ENCODE results near the gene CBS. TPM values are rescaled to one million over a fixed set of nuclear protein-coding genes. Genes with fewer than 3 reads are reported as not detected.

The CBS gene
- polyA plus RNA-seq, 2 of the 4 experiments (the other 2 are of a cell fraction) = 13.7 to 38.3 TPM

- ATAC-seq = no peak
- no peaks in the 10 kb centered on the region for H3K9me3 ChIP-seq
- FAIRE-seq = no peak
- H3K4me3 ChIP-seq = no peak overlapping the region
- H3K4me1 ChIP-seq = no peaks in the 10 kb centered on the region
- ChIA-PET POLR2A (no interaction called here), CTCF (no interaction called here)
- DNase-seq (ENCODE audit: low read depth in 1 of 2, low spot score in 1 of 2) = no peak
- H3K27ac ChIP-seq = no peak overlapping the region
- TF ChIP-seq BCL3 (IDR thresholded peaks at IDR 0.05) (no peak), CBX8 (IDR thresholded peaks at IDR 0.05) (no peak), EHMT2 (IDR thresholded peaks at IDR 0.05; ENCODE audit: low read depth) (no peak), GATA3 (IDR thresholded peaks at IDR 0.05; ENCODE audit: borderline replicate concordance) (no peak), CTCF (IDR thresholded peaks at IDR 0.05) (no peak), NPAS2 (CRISPR knock-in tag; IDR thresholded peaks at IDR 0.05; ENCODE audit: borderline replicate concordance) (no peak), CHD2 (IDR thresholded peaks at IDR 0.05; ENCODE audit: low read length, partially characterized antibody) (no peak), CHD4 (IDR thresholded peaks at IDR 0.05; ENCODE audit: borderline replicate concordance) (no peak), FOSL2 (IDR thresholded peaks at IDR 0.05) (no peak), FOSL2 (CRISPR knock-in tag; IDR thresholded peaks at IDR 0.05) (no peak), CBX2 (IDR thresholded peaks at IDR 0.05; ENCODE audit: borderline replicate concordance, low read depth) (no peak), ZSCAN20 (CRISPR knock-in tag; IDR thresholded peaks at IDR 0.05) (no peak), PHF8 (IDR thresholded peaks at IDR 0.05; ENCODE audit: borderline replicate concordance, low read depth) (no peak), USF2 (IDR thresholded peaks at IDR 0.05) (no peak)
- H3K4me2 ChIP-seq = no peak overlapping the region
- WGBS (ENCODE audit: missing lambda C conversion rate) = 81% methylated on average over 9 of the region's 9 CpGs
These were observed 70.0 kb downstream of the CBS start for GRCh38 chr21:43005635-43006034.

GRCh38 chr21:43004926-43005325, 70.7 kb downstream of the CBS start:
- Histone ChIP-seq H3K9me3 (peaks cover 5% of the 10 kb centered on the region; the same call in 1 of the 3 replicates), H3K27ac (no peak overlapping the region), H3K4me2 (no peak overlapping the region), H3K4me1 (no peaks in the 10 kb centered on the region), H3K4me3 (no peak overlapping the region)
- WGBS (ENCODE audit: missing lambda C conversion rate) = 77% methylated on average over 7 of the region's 8 CpGs
- POLR2A ChIA-PET = no interaction called here
- ATAC-seq (no peak), FAIRE-seq (no peak), DNase-seq (ENCODE audit: low read depth in 1 of 2, low spot score in 1 of 2) (no peak)
- TF ChIP-seq MAX (IDR thresholded peaks at IDR 0.05) = no peak
- TF ChIP-seq ZFP36 (IDR thresholded peaks at IDR 0.05; ENCODE audit: borderline replicate concordance, partially characterized antibody) = no peak
- TF ChIP-seq CEBPB (IDR thresholded peaks at IDR 0.05) = no peak
- no peak for TF ChIP-seq EP300 (IDR thresholded peaks at IDR 0.05)
- TF ChIP-seq REST (IDR thresholded peaks at IDR 0.05) = no peak
- CTCF ChIA-PET = no interaction called here

Other genes starting within 250 kb of the CBS start
- gene WDR4, start 196.3 kb downstream of the CBS start, polyA plus RNA-seq (2011; rRNA removed) = 23.8 and 25.2 TPM in 2 replicates
- 32.2 to 36.0 TPM (median 35.0 TPM) in 3 replicates for gene WDR4, start 196.3 kb downstream of the CBS start, polyA plus RNA-seq (2017; fragmentation: RNase III; extraction: RNeasy Plus Mini Kit Qiagen cat#74134 plus additional on column Dnase treatment)
- 14.8 and 17.1 TPM in 2 replicates for gene NDUFV3, start 182.5 kb downstream of the CBS start, polyA plus RNA-seq (2011; rRNA removed)
- gene NDUFV3, start 182.5 kb downstream of the CBS start, polyA plus RNA-seq (2017; fragmentation: RNase III; extraction: RNeasy Plus Mini Kit Qiagen cat#74134 plus additional on column Dnase treatment) = 20.7 to 22.8 TPM (median 22.0 TPM) in 3 replicates
- not detected in 2 replicates for gene ERVH48-1, start 150.2 kb downstream of the CBS start, polyA plus RNA-seq (2011; rRNA removed)
- not detected in 3 replicates for gene ERVH48-1, start 150.2 kb downstream of the CBS start, polyA plus RNA-seq (2017; fragmentation: RNase III; extraction: RNeasy Plus Mini Kit Qiagen cat#74134 plus additional on column Dnase treatment)
- 16.3 and 19.6 TPM in 2 replicates for gene PKNOX1, start 101.3 kb downstream of the CBS start, polyA plus RNA-seq (2011; rRNA removed)
- 3.9 to 5.7 TPM (median 4.3 TPM) in 3 replicates for gene PKNOX1, start 101.3 kb downstream of the CBS start, polyA plus RNA-seq (2017; fragmentation: RNase III; extraction: RNeasy Plus Mini Kit Qiagen cat#74134 plus additional on column Dnase treatment)
- gene U2AF1, start 31.7 kb upstream of the CBS start, polyA plus RNA-seq (2011; rRNA removed) = 59.1 and 103 TPM in 2 replicates
- 87.5 to 99.8 TPM (median 98.7 TPM) in 3 replicates for gene U2AF1, start 31.7 kb upstream of the CBS start, polyA plus RNA-seq (2017; fragmentation: RNase III; extraction: RNeasy Plus Mini Kit Qiagen cat#74134 plus additional on column Dnase treatment)
- gene CRYAA, start 93.2 kb upstream of the CBS start, polyA plus RNA-seq (2011; rRNA removed) = not detected in 2 replicates
- gene CRYAA, start 93.2 kb upstream of the CBS start, polyA plus RNA-seq (2017; fragmentation: RNase III; extraction: RNeasy Plus Mini Kit Qiagen cat#74134 plus additional on column Dnase treatment) = not detected in 3 replicates

Data from A549 (cell line).